Activated CD8-positive, alpha-beta T cell treated with anti-CD3 and anti-CD28 coated beads for 36 hours (primary cell): ENCODE measurements around the gene TMEM119. TPM values are rescaled to one million over a fixed set of nuclear protein-coding genes. Genes with fewer than 3 reads are reported as not detected.
"Not testable (repeated sequence)": the region's sequence is repeated elsewhere in the genome, so short reads cannot be mapped to it uniquely, and the experiment has no call there.

Source experiments
- ATAC-seq: fragments of 200-7000 bp; cut with Tn5 transposase; one replicate; pipeline ENCODE4 v1.10.0; 2021; ENCODE audit warnings: mild to moderate bottlenecking, moderate library complexity
- CTCF ChIA-PET: fragments of 350-600 bp; sonication (Branson Sonifier 250); formaldehyde crosslinking; loops from one replicate; lab custom pipeline; 2021; ENCODE audit warnings: antibody characterized with exemption; lab: Charles Lee
- POLR2A ChIA-PET: fragments of 350-600 bp; sonication (Branson Sonifier 250); formaldehyde crosslinking; loops from one replicate; lab custom pipeline; 2021; ENCODE audit warnings: antibody characterized with exemption; lab: Charles Lee
- DNase-seq: peaks from one replicate; pipeline ENCODE4 v3.0.0-alpha.2; 2020
- H3K27ac Mint-ChIP-seq: one replicate; pipeline ENCODE4 v1.8.0; 2021; ENCODE audit warnings: mild to moderate bottlenecking, mixed read lengths
- H3K27me3 Mint-ChIP-seq: one replicate; pipeline ENCODE4 v1.8.0; 2021; ENCODE audit warnings: mixed read lengths
- H3K36me3 Mint-ChIP-seq: one replicate; pipeline ENCODE4 v1.8.0; 2021; ENCODE audit warnings: low read depth, mixed read lengths
- H3K4me1 Mint-ChIP-seq: one replicate; pipeline ENCODE4 v1.8.0; 2021; ENCODE audit warnings: low read depth, mixed read lengths
- H3K4me3 Mint-ChIP-seq: one replicate; pipeline ENCODE4 v1.8.0; 2021; ENCODE audit warnings: mild to moderate bottlenecking, moderate library complexity, mixed read lengths
- H3K9me3 Mint-ChIP-seq: one replicate; pipeline ENCODE4 v1.8.0; 2021; ENCODE audit warnings: mixed read lengths
- CTCF ChIP-seq: fragments of 200-600 bp; IDR thresholded peaks from one replicate; pipeline ENCODE4 v1.8.0; 2022; ENCODE audit warnings: antibody characterized with exemption, mild to moderate bottlenecking
- intact Hi-C: fragments of 100-400 bp; cut with micrococcal nuclease; formaldehyde crosslinking; loops from one replicate; pipeline ENCODE4 v1.10.0; 2022
- total RNA-seq, 2 experiments: library from RNA; stranded (reverse); gene quantifications; one replicate each; pipeline ENCODE4 v1.2.3, GENCODE V29; 2021

The TMEM119 gene
- total RNA-seq, 2 experiments from 2014 or later, result not detected

- no peaks in the 10 kb centered on the region for H3K27me3 Mint-ChIP-seq
- H3K36me3 Mint-ChIP-seq, result peaks cover 38% of the 10 kb centered on the region
- ATAC-seq (no peak), DNase-seq (no peak)
- H3K4me1 Mint-ChIP-seq, result peaks cover 54% of the 10 kb centered on the region
- H3K27ac Mint-ChIP-seq, result peak overlapping the region; percentile 100
- ChIA-PET CTCF (interaction anchor here (0.9 to 24.3 kb wide), 3 partner anchors 36 to 56 kb away, joined by 3 to 645 read pairs (median 3); no protein-coding TSS in a partner anchor), POLR2A (interaction anchor here (1.0 to 14.9 kb wide), 8 partner anchors 10 to 1111 kb away, joined by 3 to 225 read pairs (median 5); partner anchors contain the start of gene SELPLG)
- H3K4me3 Mint-ChIP-seq, result peak overlapping the region; percentile 99
- no peaks in the 10 kb centered on the region for H3K9me3 Mint-ChIP-seq
- intact Hi-C loops, result no loop called here
- TF ChIP-seq CTCF, result no peak
Measured at GRCh38 chr12:108559007-108559655, 38.8 kb downstream of the TMEM119 start.

- H3K27me3 Mint-ChIP-seq, H3K4me3 Mint-ChIP-seq: not testable (repeated sequence)
Measured at GRCh38 chr12:108555383-108555782, 42.5 kb downstream of the TMEM119 start.

GRCh38 chr12:108553799-108554198, 44.1 kb downstream of the TMEM119 start:
- peaks cover 77% of the 10 kb centered on the region for H3K4me1 Mint-ChIP-seq
- H3K27ac Mint-ChIP-seq, result no peak overlapping the region
- no peak overlapping the region for H3K4me3 Mint-ChIP-seq
- no peaks in the 10 kb centered on the region for H3K27me3 Mint-ChIP-seq
- ChIA-PET POLR2A (interaction anchor here (0.6 kb wide), 1 partner anchor 562 kb away, joined by 3 read pairs; no protein-coding TSS in a partner anchor), CTCF (no interaction called here)
- DNase-seq (no peak), ATAC-seq (no peak)
- no peaks in the 10 kb centered on the region for H3K9me3 Mint-ChIP-seq
- intact Hi-C loops, result no loop called here
- no peak for TF ChIP-seq CTCF
- H3K36me3 Mint-ChIP-seq, result peaks cover 35% of the 10 kb centered on the region

More at GRCh38 chr12:108555383-108555782, 42.5 kb downstream of the TMEM119 start:
- intact Hi-C loops, ATAC-seq, H3K27ac Mint-ChIP-seq, H3K9me3 Mint-ChIP-seq, DNase-seq: not testable (repeated sequence)
- ChIA-PET CTCF (interaction anchor here (1.3 to 24.3 kb wide), 2 partner anchors 24 to 60 kb away, joined by 3 to 645 read pairs; no protein-coding TSS in a partner anchor), POLR2A (interaction anchor here (0.9 to 1.4 kb wide), 2 partner anchors 14 to 78 kb away, joined by 3 to 4 read pairs; partner anchors contain the start of gene SELPLG)
- peaks cover 81% of the 10 kb centered on the region for H3K4me1 Mint-ChIP-seq
- peaks cover 39% of the 10 kb centered on the region for H3K36me3 Mint-ChIP-seq

- ATAC-seq (no peak), DNase-seq (no peak)
- ChIA-PET POLR2A (no interaction called here), CTCF (no interaction called here)
- Mint-ChIP-seq H3K4me3 (peak overlapping the region; percentile 14), H3K36me3 (peaks cover 31% of the 10 kb centered on the region), H3K9me3 (no peaks in the 10 kb centered on the region), H3K27ac (peak overlapping the region; percentile 0), H3K4me1 (peaks cover 58% of the 10 kb centered on the region), H3K27me3 (no peaks in the 10 kb centered on the region)
- intact Hi-C loops, result no loop called here
- TF ChIP-seq CTCF, result no peak
Measured at GRCh38 chr12:108551535-108551934, 46.3 kb downstream of the TMEM119 start.

- H3K27ac Mint-ChIP-seq, result peak overlapping the region; percentile 38
- POLR2A ChIA-PET, result interaction anchor here (1.0 to 2.3 kb wide), 5 partner anchors 10 to 86 kb away, joined by 3 to 9 read pairs (median 4); partner anchors contain the start of genes ISCU and SART3
- H3K36me3 Mint-ChIP-seq, result peaks cover 38% of the 10 kb centered on the region
Measured at GRCh38 chr12:108548954-108549521, 48.8 kb downstream of the TMEM119 start.

More at GRCh38 chr12:108548954-108549521, 48.8 kb downstream of the TMEM119 start:
- no peak for ATAC-seq
- no peaks in the 10 kb centered on the region for H3K27me3 Mint-ChIP-seq
- no peak overlapping the region for H3K4me3 Mint-ChIP-seq
- no peaks in the 10 kb centered on the region for H3K9me3 Mint-ChIP-seq
- intact Hi-C loops, result no loop called here
- no peak for DNase-seq
- CTCF ChIA-PET, result interaction anchor here (0.8 to 1.5 kb wide), 7 partner anchors 9 to 255 kb away, joined by 3 to 6 read pairs (median 4); partner anchors contain the start of gene SART3
- TF ChIP-seq CTCF, result no peak
- H3K4me1 Mint-ChIP-seq, result peaks cover 46% of the 10 kb centered on the region
